ENCODE data around the gene THPO. TPM values are rescaled to one million over a fixed set of nuclear protein-coding genes. Genes with fewer than 3 reads are reported as not detected.

THPO gene
- total RNA-seq, 1 experiment from 2014 or later, result not detected

DNA sequence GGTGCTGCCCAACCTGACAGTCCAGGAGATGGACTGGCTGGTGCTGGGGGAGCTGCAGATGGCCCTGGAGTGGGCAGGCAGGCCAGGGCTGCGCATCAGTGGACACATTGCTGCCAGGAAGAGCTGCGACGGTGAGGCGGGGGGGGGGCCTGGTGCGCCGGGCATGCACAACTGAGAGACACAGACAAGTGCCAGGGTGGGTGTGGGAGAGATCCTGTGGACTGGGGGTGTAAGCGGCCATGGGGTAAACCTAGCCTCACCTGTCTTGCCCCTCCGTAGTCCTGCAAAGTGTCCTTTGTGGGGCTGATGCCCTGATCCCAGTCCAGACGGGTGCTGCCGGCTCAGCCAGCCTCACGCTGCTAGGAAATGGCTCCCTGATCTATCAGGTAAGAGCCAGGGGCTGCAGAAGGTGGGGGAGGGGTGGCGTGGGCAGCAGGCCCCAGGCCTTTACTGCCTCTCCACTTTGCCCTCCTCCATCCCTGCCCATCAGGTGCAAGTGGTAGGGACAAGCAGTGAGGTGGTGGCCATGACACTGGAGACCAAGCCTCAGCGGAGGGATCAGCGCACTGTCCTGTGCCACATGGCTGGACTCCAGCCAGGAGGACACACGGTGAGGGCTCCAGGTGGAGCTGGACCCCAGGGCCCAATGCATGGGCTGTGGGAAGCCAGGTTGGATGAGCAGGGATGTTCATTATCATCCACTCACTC is 5.2 kb upstream of the THPO start:
- H3K36me3 ChIP-seq (ENCODE audit: low read depth, low read length), result no peaks in the 10 kb centered on the region
- no peaks in the 10 kb centered on the region for H3K9me3 ChIP-seq (ENCODE audit: low read length)
- H3K27me3 ChIP-seq (ENCODE audit: low read length), result peaks cover 33% of the 10 kb centered on the region
- ChIA-PET CTCF (no interaction called here), POLR2A (ENCODE audit: unreplicated experiment) (no interaction called here)
- DNase-seq (no peak), ATAC-seq (no peak; the same call in 1 of the 2 replicates)
- no peaks in the 10 kb centered on the region for H3K79me2 ChIP-seq (ENCODE audit: low read length)
- H3F3A ChIP-seq (ENCODE audit: low read length, unreplicated experiment), result no peaks in the 10 kb centered on the region
- intact Hi-C loops (cut with micrococcal nuclease), result no loop called here
- no peak overlapping the region for H2AFZ ChIP-seq (ENCODE audit: low read length)
- no peaks in the 10 kb centered on the region for H4K20me1 ChIP-seq (ENCODE audit: low read length)
- BruUV-seq (replicated peaks), result no TSS peak
- no peak overlapping the region for H3K4me2 ChIP-seq (ENCODE audit: low read length)
- H3K27ac ChIP-seq (ENCODE audit: low read length), result no peak overlapping the region
- no peaks in the 10 kb centered on the region for H3K9me2 ChIP-seq (replicated peaks; ENCODE audit: low read length)
- TF ChIP-seq EZH2phosphoT487 (IDR thresholded peaks at IDR 0.05; ENCODE audit: borderline replicate concordance, low read length) (no peak), EZH2 (IDR thresholded peaks at IDR 0.05; ENCODE audit: low read length, unreplicated experiment) (no peak)
- TF ChIP-seq, protein P1, sequence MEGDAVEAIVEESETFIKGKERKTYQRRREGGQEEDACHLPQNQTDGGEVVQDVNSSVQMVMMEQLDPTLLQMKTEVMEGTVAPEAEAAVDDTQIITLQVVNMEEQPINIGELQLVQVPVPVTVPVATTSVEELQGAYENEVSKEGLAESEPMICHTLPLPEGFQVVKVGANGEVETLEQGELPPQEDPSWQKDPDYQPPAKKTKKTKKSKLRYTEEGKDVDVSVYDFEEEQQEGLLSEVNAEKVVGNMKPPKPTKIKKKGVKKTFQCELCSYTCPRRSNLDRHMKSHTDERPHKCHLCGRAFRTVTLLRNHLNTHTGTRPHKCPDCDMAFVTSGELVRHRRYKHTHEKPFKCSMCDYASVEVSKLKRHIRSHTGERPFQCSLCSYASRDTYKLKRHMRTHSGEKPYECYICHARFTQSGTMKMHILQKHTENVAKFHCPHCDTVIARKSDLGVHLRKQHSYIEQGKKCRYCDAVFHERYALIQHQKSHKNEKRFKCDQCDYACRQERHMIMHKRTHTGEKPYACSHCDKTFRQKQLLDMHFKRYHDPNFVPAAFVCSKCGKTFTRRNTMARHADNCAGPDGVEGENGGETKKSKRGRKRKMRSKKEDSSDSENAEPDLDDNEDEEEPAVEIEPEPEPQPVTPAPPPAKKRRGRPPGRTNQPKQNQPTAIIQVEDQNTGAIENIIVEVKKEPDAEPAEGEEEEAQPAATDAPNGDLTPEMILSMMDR (conservative IDR thresholded peaks at IDR 0.05; ENCODE audit: low read depth, low read length), result no peak
- no peak overlapping the region for H3K4me3 ChIP-seq (ENCODE audit: low read length)
- H3K9ac ChIP-seq (ENCODE audit: low read length), result no peak overlapping the region
- no peaks in the 10 kb centered on the region for H3K4me1 ChIP-seq (ENCODE audit: insufficient read depth, low read length)

DNA sequence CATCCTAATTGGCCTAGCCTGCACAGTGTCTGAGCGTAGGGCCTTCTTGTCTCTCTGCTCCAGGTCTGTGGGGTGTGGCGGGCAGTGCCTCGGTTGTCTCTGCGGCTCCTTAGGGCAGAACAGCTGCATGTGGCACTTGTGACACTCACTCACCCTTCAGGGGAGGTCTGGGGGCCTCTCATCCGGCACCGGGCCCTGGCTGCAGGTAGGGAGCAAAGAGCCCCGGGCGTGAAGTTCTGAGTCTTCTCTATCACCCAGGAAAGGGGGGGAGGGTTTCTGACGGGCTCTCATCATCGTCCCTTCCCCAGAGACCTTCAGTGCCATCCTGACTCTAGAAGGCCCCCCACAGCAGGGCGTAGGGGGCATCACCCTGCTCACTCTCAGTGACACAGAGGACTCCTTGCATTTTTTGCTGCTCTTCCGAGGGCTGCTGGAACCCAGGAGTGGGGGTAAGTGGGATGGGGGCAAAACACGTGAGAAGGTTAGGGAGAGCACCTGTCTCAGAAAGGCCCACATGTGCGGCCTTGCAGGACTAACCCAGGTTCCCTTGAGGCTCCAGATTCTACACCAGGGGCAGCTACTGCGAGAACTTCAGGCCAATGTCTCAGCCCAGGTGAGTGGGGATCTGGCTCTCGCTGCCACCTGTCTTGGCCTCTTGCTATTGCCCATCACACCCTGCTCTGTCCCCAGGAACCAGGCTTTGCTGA is 4.5 kb upstream of the THPO start:
- POLR2A ChIA-PET (ENCODE audit: unreplicated experiment), result no interaction called here
- TF ChIP-seq, protein P1 (conservative IDR thresholded peaks at IDR 0.05; ENCODE audit: low read depth, low read length), result no peak
- TF ChIP-seq EZH2phosphoT487 (IDR thresholded peaks at IDR 0.05; ENCODE audit: borderline replicate concordance, low read length) (no peak), EZH2 (IDR thresholded peaks at IDR 0.05; ENCODE audit: low read length, unreplicated experiment) (no peak)
- intact Hi-C loops (cut with micrococcal nuclease), result no loop called here

More for the DNA sequence above, 4.5 kb upstream of the THPO start:
- CTCF ChIA-PET, result no interaction called here
- Histone ChIP-seq H3K9ac (ENCODE audit: low read length) (no peak overlapping the region), H3K4me2 (ENCODE audit: low read length) (no peak overlapping the region), H2AFZ (ENCODE audit: low read length) (no peak overlapping the region), H3F3A (ENCODE audit: low read length, unreplicated experiment) (no peaks in the 10 kb centered on the region), H4K20me1 (ENCODE audit: low read length) (no peaks in the 10 kb centered on the region), H3K9me3 (ENCODE audit: low read length) (no peaks in the 10 kb centered on the region), H3K27me3 (ENCODE audit: low read length) (peaks cover 40% of the 10 kb centered on the region), H3K4me1 (ENCODE audit: insufficient read depth, low read length) (no peaks in the 10 kb centered on the region), H3K9me2 (replicated peaks; ENCODE audit: low read length) (no peaks in the 10 kb centered on the region), H3K79me2 (ENCODE audit: low read length) (no peaks in the 10 kb centered on the region), H3K36me3 (ENCODE audit: low read depth, low read length) (no peaks in the 10 kb centered on the region), H3K4me3 (ENCODE audit: low read length) (no peak overlapping the region), H3K27ac (ENCODE audit: low read length) (no peak overlapping the region)
- no peak for ATAC-seq
- no peak for DNase-seq
- no TSS peak for BruUV-seq (replicated peaks)

Data from PC-3 (cell line).